IPS DF 19.7 (cell line): Measurements from ENCODE around the gene NAA15.
A peak's percentile ranks its signal among the peaks of the same experiment; 100 is the strongest.
"Not testable (repeated sequence)": the region's sequence is repeated elsewhere in the genome, so short reads cannot be mapped to it uniquely, and the experiment has no call there.

Source experiments
- DNase-seq: peaks from one replicate; pipeline ENCODE4 v3.0.0-alpha.2; 2013; ENCODE audit warnings: low read depth, low spot score

Gene NAA15

GRCh38 chr4:139301113-139301820 is at the start of gene NAA15:
NAA15 (plus strand) TSS chr4:139301505; CDS start chr4:139301778, 273 bp downstream.
- DNase-seq = peak; percentile 92

- DNase-seq = no peak
These were observed 48.3 kb upstream of the NAA15 start for GRCh38 chr4:139253046-139253445.

- no peak for DNase-seq
These were observed 47.6 kb upstream of the NAA15 start for GRCh38 chr4:139253713-139254112.

- not testable (repeated sequence) for DNase-seq
These were observed 45.7 kb upstream of the NAA15 start for GRCh38 chr4:139255581-139255980.

DNA sequence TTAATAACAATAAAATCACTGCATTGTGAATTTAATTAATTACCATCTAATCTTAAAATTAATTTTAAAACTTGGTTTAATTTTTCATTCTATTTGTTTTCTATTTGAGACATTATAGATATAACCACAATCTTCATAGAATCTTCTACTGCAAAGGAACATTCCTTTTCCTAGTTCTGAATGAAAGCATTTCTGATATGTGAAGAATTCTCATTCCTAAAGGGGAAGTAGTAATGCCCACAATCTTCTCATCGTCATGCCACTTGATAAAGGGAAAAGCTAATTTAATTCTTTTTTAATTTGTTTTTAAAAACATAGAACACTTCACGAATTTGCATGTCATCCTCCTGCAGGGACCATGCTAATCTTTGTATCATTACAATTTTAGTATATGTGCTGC is 45.0 kb upstream of the NAA15 start:
- no peak for DNase-seq

- DNase-seq = no peak
These were observed 35.7 kb upstream of the NAA15 start for GRCh38 chr4:139265654-139266053.

GRCh38 chr4:139266208-139266582 is 35.1 kb upstream of the NAA15 start:
- DNase-seq = no peak

GRCh38 chr4:139266583-139267257 is 34.6 kb upstream of the NAA15 start:
- DNase-seq = no peak

GRCh38 chr4:139267301-139267700 is 34.0 kb upstream of the NAA15 start:
- no peak for DNase-seq

DNA sequence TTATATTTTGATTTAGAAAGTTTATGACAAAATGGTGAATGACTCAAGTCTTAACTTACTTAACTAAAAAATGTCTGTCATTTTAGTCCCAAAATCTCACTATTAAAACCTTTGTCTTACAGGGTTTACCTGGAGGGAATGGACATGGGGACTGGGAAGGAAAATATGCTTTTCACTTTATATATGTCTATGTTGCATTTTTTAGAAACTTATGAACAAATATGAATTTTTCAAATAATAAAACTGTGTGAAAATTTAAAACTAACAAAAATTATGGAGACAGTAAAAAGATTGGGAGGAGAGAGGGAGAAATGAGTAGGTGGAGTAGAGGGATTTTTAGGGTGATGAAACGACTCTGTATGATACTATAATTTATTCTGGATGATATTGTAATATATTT is 27.5 kb upstream of the NAA15 start:
- DNase-seq = no peak

DNA sequence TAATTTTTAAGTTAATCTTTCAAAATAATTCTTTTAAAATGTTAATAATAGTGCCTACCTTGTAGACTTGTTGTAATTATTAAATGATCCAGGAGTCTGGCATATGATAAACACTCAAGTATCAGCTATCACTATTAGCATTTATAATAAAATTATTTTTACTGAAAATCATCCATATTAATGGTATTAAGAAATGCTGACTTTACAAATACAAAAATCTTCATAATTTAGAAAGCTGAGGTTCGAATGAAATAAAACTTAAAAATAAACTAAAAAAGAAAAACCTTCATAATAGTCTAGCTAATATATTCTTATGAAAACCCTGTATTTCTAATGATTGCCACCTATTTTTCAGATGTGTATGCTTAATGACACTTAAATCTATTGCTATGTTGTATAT is 26.5 kb upstream of the NAA15 start:
- no peak for DNase-seq

DNA sequence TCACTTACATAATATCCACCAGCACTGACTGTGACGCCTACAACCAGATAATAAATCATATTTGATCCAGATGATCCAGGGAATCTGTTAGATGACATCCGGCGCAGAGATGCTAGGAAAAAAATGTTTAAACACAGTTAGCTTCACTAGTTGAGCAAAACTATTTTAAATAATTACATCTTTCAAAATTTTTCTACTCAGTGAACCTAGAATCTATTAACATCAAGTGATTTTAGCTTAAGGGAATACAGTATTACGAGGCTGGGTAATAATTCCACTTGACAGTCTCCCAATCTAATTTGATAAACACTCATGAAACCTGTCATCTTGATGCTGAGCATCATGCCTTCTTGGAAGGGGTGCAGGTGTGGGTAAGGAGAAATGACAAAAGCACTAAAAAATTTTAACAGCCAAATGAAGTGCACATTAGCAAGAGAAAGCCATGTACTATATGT is 26.0 kb upstream of the NAA15 start:
- DNase-seq = no peak

GRCh38 chr4:139278485-139278884 is 22.8 kb upstream of the NAA15 start:
- no peak for DNase-seq

- DNase-seq = no peak
These were observed 22.2 kb upstream of the NAA15 start for GRCh38 chr4:139278912-139279759.

DNA sequence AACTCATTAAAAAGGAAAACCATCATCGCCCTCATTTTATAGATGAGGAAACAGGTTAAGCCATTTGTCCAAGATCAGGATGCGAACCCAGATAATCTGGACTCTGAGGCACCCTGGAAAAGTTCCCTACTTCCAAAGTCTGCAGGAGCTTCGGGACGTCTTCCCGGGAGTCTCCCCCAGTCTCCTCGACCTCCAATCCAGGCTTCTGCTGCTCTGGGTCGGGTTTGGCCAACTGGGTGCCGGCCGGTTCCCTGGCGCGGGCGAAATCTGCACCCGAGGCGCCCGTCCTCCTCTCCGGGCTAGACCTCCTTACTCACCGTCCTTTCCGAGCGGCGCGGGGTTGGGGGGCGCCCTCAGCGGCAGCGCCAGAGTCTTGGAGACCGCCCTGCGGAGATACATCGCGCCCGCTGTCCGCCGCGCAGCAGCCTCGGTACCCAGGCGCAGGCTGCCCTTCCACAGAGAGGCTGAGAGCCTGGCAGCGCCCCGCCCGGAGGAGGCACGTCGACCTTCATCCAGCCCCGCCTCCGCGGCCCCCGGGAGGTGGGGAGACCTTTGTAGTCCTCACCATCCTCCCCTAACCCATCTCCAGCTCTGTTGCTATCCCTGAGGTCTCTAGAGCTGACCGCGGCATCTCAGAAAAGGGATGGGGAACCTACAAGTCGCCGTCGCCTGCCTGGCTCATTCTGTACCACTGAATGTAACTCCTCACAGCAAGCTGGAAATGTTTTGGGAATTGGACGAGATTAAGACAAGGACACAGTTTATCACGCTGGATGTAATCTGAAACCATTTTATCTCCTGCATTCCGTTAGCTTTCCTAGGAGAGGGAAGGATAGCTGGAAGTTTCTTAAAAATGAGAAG is 21.3 kb upstream of the NAA15 start, which contains the start of gene MGARP:
MGARP (minus strand) TSS at position 466 of the 861 bp plus-strand sequence; CDS start at position 399, 67 bp downstream.
- no peak for DNase-seq

DNA sequence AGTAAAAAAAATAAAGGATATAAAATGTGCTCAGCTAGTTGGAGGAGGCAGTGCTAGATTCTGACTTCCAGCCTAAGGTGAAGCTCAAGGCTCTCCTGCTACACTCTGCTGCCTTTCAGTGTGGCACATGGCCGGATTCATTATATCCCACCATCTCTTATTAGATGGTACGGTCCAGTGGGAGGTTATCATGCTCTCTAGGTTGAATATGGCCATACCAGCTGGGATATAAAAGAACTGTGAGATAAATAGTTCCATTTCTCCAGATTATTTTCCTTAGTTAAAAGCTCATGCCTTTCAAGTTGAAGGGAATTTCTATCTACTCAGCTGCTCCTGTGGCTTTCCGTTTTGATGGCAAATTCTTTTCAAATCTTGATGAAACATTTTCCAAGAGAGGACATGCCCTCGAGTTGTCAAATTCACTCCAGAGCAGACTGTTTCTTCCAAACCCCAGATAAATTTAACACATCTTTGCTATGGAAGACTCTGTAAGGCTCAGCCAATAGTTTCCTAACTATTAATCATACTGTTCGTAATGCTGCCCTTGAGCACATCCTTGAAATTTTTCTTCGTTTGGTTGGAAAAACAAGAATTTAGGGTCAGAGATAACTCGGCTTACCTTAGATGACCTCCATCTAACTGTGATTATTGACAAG is 19.1 kb upstream of the NAA15 start:
- no peak for DNase-seq

DNA sequence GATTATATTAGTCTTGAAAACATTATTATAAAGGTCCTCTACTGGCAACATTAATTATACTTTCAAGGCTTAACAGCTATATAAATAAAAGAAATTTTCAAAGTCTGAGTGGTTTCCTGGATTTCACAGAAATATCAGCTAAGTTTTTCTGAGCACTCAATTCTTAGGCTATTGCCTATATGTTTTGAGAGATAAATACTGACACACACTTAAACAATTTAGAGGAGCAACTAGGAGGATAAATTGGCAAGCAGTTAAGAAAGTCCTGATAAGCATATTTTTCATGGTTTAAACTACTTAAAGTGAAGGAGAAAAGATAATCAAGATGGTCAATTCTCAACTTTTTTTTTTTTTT is 18.6 kb upstream of the NAA15 start:
- DNase-seq = no peak

GRCh38 chr4:139286186-139286698 is 15.1 kb upstream of the NAA15 start:
- DNase-seq = no peak

GRCh38 chr4:139295206-139295941 is 5.9 kb upstream of the NAA15 start:
- no peak for DNase-seq

- no peak for DNase-seq
These were observed 5.4 kb upstream of the NAA15 start for GRCh38 chr4:139295942-139296299.
